ACHN (cell line): Measurements from ENCODE around the gene TRMT10B.

Experiments used
- DNase-seq: peaks from one replicate; pipeline ENCODE4 v3.0.0-alpha.2; 2015
- in situ Hi-C: cut with HindIII; loops from 2 replicates; pipeline ENCODE4 v1.10.0; 2017; ENCODE audit warnings: low sequenced_read_pairs, low pct_ligation_motif_present, low pct_unique_long_range_greater_than_20kb

Gene TRMT10B

DNA sequence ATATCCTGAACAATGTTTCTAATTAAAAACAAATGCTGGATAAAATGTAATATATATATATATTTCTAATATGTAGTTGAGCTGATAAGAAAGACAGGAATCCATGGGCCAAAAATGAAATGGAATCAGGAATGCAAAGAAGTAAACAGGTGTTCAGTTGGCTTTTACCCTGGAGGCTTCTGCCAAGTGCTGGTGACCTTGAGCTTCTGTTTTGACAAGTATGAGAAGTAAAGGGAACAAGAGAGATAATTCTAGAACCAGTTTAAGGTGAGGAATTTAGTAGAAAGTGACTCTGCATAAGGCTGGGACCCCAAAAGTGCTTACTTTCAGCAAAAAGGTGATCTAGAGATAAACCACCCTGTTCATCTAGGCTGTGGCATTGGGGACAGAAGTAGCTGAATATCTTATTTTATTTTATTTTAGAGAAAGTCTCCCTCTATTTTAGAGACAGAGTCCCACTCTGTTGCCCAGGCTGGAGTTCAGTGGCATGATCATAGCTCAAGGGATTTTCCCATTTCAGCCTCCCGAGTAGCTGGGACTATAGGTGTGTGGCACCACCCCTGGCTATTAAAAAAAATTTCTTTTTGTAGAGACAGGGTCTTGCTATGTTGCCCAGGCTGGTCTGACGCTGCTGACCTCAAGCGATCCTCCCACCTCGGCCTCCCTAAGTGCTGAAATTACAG, 74.0 kb downstream of the TRMT10B start:
- DNase-seq, result no peak
- in situ Hi-C loops, result no loop called here
